Germinal center (tissue), 1 donor: ENCODE measurements around the gene PRDM16.

Experiments
- DNase-seq: peaks from one replicate; pipeline ENCODE4 v3.0.0; 2012; ENCODE audit warnings: mixed read lengths, low spot score

PRDM16 gene

DNA sequence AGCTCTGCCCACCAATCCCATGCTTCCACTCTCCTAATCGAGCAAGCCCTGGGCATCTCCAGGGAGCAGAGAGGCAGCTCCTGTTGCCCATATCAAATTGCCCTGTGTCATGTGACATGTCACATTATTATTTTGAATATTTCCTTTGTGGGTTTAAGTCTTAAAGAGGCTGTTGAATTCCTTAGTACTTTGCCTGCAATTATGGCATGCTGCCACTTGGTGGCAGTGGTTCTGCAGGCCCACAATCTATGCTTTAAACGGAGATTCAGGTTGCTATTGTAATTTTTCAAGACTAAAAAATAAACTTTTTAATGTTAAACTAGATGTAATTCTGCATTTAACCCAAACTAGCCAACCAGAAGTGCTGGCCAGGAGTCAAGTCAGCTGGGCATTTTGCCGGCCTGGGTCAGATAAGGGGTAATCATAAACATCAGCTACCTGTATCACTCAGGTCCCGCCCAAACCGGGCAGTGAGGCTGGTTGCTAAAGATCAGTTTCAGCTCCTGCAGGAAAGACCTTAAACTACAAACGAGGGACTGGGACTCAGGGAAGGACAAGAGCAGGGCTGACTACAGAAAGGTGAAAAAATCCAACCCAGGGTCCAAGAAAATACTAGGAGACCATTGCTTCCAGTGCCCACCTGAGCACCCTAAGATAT is 348.2 kb downstream of the PRDM16 start:
- DNase-seq: no peak

DNA sequence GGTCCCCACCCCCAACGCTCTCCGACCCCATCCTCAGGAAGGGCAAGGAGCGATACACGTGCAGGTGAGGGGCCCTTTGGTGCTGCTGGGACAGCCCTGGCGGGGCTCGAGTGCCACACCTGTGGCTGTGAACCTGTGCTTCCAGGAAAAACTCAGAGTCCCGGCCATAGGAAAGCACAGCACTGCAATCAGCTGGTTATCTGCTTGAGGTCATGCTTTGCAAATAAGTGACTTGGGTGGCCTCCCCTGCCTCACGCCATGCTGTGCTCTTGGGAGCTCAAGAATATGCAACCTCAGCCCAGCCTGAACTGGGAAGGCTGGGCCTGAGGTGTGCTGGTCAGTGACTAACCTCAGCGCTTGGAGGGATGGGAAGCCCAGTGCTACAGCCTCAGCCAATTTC is 348.9 kb downstream of the PRDM16 start:
- no peak for DNase-seq

GRCh38 chr1:3418600-3418999 is 349.6 kb downstream of the PRDM16 start:
- DNase-seq: no peak

DNA sequence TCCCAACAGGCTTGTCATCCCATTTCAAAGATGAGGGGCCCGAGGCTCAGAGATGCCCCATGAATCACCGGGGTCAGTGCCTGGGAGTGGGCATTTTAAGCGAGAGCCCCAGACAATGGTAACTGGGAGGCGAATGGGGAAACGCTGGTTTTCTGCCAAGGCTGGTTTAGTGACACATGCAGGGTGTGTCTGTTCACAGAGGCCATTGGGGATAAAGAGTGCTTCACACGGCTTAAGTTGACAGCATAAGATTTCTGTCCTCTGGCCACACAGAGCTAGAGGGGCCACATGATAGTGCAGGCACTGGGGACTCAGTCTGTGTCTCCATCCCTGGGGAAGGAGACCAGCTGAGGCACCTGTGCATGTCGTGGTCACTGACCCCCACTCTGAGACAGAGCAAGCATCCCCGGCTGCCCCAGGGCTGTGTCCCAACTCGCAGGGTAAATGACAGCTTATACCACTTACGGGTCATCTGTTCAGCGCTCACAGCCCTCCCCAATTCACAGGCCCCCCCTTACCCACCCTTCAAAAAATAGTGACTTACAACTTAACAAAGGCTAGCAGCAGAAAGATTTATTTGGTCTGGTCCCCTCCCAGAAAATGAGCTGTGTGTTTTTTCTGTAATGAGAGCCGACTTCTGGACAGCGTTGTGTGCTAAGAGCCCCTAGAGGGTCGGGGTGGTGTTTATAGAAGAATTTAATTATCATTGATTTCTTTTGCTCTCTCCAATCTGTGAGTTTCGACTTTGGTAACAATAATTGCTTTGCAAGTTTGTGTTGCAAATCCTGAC is 350.6 kb downstream of the PRDM16 start:
- DNase-seq: no peak

DNA sequence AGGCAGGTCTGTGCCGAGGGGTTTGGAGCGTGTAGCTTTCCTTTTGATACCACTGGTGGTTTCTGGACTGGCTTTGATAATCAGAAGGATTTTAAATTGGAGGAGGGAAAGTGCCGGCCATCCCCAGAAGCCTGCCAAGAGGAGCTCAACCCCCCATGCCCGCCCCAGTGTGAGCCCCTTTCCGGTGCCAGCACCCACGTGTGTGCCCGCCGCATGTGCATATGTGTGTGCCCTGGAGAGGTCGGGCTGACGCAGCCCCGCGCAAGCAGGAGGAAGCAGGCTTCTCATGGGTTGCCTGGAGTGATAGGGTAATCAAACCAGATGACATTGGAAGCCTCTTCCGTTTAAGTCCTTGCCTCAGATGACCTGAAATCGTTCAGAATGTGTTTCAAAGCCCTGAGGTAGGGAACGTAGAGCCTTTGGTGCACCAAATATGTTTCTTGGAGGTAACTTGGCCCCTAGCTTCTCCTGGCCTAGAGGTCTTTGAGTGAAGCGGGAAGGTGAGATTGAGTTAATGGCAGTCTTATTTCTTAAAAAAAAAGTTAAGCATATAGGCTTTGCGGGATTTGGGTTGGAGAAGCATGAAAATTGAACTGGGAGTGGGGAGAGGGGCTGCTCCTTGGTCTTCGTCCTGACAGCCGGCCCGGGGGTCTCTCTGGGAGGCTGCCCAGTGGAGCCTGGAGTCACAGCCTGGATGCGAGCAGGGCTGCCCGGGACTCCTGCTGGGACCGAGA is 351.4 kb downstream of the PRDM16 start:
- DNase-seq: no peak

DNA sequence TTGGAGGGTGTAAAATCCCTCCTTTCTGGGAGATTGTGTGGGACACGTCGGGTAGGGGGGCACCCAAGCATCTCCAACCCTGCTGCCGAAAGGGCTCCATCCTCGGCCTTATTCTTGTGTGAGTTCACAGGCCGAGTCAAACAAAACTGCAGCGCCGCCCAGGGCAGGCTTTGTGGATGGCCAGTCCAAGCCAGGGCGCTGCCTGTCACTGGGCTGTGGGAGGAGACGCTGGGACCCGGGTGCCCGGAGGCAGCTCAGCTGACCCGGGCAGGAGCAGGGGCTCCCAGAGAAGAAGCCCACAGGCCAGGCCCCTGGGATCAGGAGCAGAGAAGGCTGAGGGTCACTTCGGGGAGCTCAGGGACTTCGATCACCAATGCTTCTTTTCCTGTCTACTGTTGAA is 353.6 kb downstream of the PRDM16 start:
- no peak for DNase-seq

GRCh38 chr1:3423245-3423829 is 354.3 kb downstream of the PRDM16 start:
- DNase-seq: no peak

DNA sequence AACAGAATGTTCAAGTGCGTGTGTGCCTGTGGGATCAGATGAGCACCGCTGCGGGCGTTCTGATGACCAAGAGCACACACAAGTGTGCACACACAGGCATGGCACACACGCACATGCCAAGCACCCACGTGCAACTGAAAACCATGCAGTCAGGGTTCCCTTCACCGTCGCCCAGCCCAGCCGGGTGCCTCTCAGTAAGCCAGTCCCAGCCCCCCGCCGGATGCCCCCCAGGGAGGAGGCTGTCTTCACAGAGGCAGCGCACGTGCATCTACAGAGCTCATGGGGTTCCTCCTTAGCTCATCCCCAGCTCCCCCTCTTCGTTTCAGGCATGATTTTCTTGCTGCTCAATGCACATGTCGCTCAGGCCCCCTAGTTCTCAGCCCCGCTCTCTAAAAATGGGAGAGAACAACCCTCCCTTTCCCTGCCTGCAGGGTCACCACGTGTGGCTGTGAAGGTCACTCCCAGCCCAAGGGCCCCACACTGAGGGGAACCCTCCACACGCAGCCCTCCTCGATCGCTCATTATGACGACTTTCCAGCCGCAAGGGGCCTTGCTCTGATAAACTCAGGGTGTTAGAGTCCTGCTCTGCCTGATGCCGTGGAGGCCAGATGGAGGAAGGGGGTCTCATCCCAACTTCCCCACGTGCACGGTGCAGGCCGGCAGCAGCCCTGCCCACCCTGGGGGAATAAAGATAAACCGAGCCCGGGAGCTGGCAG is 355.1 kb downstream of the PRDM16 start:
- no peak for DNase-seq

DNA sequence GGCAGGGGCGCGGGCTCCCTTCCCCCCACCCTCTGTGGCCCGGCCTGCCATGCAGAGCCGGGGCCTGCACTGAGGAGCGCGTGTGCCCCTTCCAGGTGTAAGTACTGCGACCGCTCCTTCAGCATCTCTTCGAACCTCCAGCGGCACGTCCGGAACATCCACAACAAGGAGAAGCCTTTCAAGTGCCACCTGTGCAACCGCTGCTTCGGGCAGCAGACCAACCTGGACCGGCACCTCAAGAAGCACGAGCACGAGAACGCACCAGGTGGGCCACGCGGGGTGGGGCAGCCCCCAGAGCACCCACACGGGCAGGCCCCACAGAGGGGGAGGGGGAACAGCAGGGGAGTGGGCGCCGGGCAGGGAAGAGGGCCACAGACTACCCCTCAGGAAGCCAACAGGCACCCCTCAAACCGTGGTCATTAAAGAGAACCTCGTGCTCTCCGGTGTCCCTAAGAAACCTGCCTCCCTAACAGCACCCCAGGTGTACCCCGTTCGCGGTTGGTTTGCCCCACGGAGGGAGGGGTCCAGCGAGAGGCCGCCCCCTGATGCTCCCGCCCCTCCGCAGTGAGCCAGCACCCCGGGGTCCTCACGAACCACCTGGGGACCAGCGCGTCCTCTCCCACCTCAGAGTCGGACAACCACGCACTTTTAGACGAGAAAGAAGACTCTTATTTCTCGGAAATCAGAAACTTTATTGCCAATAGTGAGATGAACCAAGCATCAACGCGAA is 356.6 kb downstream of the PRDM16 start:
- DNase-seq: no peak

GRCh38 chr1:3426956-3427535 is 358.0 kb downstream of the PRDM16 start:
- DNase-seq: no peak

DNA sequence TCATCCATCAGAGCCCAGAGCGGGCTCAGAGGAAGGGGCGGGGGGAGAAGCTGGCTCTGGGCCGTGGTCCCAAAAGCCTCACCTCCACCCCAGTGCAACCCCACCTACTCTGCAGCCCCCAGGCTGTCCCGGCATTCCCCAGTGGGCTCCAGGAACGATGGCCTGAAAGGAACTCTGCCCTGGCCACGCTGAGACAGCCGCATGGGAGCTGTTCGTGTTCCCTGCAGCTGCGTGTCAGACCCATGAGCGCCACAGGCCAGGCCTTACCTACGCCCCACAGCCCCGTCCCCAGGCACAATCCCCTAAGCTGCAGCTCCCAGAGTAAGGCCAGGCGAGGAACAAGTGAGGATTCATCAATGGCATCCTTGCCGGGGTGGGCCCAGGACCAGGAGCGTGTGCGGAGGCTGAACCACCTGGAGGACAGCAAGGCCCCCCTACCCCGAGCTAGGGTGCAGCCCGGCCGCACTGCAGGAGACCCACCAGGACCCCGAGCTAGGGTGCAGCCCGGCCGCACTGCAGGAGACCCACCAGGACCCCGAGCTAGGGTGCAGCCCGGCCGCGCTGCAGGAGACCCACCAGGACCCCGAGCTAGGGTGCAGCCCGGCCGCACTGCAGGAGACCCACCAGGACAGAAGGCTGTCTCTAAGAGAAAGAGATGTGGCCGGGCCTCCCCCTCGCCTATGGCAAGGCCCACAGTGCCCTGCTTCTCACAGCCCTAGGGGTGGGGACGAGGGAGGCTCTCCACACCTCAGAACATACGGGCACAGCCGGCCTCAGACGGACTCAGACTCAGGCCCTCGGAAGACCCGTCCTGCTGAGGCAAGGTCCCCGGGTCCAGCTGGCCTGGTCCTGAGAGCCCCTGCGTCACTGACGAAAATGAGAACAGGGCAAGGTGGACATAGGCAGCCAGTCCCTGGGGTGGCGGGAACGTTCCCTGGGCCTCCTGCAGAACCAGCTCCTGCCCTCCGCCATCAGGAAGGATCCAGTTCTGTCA is 359.0 kb downstream of the PRDM16 start:
- no peak for DNase-seq

- no peak for DNase-seq
These were observed 359.9 kb downstream of the PRDM16 start for GRCh38 chr1:3428899-3429298.

DNA sequence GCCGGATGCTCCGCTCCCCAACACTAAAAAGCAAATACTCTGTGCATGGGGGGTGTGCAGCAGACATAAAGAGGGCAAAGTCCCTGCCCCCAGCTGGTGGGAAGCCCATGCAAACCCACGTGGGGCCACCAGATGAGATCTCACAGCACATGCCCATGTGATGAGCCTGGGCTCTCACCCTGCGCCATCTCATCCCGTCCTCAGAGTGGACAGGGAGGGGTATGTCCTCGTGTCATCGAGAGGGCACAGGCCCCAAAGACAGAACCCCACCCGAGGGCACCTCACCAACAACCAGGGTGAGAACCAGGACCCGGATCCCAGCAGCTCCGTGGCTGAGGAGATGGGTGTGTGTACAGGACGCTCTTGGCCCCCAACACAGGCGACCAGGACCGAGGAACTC is 360.3 kb downstream of the PRDM16 start:
- no peak for DNase-seq

- DNase-seq: no peak
These were observed 360.8 kb downstream of the PRDM16 start for GRCh38 chr1:3429766-3430165.

GRCh38 chr1:3430406-3430805 is 361.4 kb downstream of the PRDM16 start:
- no peak for DNase-seq

DNA sequence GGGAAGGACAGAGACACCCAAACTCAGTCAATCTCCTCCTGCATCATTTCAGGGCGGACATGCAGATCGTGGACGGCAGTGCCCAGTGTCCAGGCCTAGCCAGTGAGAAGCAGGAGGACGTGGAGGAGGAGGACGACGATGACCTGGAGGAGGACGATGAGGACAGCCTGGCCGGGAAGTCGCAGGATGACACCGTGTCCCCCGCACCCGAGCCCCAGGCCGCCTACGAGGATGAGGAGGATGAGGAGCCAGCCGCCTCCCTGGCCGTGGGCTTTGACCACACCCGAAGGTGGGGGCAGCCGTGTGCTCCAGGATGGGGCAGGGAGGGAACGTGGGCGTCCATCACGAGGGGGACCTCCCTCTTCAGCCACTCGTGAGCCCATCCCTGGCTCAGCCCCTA is 361.8 kb downstream of the PRDM16 start:
- no peak for DNase-seq

DNA sequence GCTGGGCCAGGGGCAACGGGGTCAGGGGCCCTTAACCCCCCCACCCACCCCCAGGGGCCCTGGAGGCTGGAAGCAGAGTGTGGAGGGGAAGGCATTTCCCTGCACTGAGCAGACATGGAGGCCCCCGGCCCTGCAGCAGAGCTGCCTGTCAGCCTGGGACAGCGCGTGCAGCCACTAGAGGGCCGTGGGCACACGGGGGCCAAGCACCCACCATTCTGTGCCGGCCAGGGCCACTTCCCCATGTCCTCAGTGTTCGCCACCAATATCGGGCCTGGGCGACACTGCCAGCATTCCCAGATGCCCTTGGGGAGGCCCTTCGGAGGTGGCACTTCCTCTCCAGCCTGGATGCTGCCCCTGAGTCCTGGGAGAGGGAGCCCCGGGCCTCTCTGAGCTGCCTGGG is 362.3 kb downstream of the PRDM16 start:
- DNase-seq: no peak

GRCh38 chr1:3431686-3432085 is 362.7 kb downstream of the PRDM16 start:
- no peak for DNase-seq

DNA sequence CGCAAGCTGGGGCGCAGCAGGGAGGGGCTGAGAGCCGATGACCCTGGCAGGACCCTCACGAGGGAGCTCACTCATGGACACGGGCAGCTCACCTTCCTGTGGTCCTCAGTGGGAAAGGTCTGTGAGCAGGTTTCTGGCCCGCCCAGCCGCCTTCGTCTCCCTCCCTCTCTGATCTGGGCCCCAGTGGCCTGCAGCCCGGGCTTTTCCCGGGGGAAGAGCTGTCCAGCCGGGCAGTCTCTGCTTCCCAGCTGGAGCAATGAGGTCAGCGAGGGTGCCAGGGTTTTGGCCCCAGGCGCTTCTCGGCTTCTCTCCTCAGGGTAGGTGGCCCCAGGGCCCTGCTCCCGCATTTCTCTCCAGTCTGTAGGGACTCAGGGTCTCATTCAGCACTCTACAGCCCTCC is 363.3 kb downstream of the PRDM16 start:
- no peak for DNase-seq

GRCh38 chr1:3433076-3433475 is 364.1 kb downstream of the PRDM16 start:
- no peak for DNase-seq
